ENCODE data around the gene GBGT1.

Gene GBGT1

DNA sequence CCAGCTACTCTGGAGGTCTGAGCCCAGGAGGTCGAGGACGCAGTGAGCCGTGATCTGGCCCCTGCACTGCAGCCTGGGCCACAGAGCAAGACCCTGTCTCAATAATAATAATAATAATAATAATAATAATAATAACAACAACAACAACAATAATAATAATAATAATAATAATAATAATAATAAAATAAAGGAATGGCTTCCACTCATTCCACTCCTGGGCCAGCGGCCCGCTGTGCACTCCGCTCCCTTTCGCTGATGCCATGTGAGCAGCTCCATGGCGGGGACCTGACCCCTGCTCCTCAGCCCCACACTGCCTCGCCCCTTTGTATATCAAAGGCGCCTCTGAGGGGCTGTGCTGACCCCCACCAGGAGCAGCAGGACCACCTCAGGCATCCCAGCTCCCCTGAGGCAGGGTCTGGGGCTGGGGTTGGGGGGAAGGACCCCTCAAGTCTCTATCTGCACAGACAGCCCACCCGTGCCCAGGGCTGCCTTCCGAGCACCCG lies 20.0 kb downstream of the GBGT1 start:
- no peak for DNase-seq (ENCODE audit: low read depth in 2 of 2)

DNA sequence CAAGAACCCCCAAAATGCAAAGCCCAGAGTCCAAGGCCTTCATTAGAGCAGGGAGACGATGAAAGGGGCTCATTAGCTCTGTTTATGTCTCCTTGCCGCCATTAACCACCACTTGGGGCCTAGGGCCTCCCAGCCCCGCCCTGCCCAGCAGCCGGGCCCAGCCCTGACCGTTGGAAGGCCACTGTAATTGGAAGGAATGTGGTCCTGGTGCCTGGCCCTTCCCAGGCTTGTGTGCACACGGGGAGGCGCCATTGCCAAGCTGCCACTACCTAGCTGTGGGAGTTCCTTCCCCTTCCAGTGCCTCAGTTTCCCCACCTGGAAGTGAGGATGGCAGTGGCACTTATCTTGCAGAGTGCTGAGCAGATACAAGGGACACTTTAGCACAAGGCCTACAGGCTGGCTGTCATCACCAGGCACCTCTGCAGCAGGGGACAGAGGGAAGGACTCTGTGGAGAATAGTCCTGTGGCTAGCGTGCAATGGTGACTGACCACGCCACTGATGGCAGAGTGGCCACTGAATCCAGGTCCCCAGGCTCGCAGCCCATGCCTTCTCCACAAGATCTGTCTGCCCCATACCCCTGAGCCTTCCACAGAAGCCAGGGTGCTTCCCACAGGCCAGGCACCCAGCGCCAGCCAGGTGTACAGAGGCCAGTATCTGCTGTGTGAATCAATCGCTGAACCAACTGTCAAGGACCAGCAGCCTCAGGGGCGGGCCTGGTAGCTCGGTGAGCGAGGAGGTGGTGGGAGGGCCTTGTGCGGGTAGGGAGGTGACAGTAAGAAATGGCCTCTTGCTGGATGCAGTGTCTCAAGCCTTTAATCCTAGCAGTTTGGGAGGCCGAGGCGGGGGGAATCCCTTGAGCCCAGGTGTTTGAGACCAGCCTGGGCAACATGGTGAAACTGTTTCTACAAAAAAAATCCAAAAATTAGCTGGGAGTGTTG lies 20.8 kb downstream of the GBGT1 start:
- DNase-seq (ENCODE audit: low read depth in 2 of 2) = no peak

DNA sequence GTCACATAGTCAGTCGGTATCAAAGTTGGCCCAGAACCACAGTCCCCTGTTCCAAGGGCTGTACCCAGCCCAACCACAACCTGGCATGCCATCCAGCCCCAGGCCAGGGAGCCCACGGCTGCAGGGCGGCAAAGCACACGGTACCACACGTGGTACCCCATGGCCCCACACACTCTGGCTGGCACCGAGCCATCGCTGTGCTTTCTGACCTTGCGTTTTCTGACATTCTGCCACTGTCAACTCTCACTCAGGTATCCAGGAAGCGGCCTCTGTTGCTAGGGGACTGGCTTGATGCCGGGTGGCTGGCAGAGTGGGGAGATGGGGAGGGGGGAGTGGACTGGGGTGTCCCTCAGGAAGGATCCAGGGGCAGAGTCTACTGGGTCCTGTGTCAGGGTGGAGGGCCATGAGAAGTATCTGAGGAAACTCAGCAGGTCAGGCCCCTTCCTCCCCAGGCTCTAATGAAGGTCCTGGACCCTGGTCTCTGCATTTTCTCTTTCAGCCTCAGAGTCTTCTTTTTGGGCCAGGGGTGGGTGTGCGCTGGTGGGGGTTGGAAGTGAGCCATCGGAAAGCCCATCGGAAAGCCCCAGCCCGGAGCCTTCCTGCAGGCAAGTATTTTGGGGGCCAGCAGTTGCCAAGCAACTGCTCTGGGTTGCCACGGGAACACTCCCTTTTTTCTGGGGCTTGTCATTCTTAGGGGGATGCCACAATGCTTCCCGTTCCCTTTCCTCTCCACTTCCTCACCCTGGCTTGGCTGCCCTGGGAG lies 21.7 kb downstream of the GBGT1 start:
- DNase-seq (ENCODE audit: low read depth in 2 of 2) = no peak

DNA sequence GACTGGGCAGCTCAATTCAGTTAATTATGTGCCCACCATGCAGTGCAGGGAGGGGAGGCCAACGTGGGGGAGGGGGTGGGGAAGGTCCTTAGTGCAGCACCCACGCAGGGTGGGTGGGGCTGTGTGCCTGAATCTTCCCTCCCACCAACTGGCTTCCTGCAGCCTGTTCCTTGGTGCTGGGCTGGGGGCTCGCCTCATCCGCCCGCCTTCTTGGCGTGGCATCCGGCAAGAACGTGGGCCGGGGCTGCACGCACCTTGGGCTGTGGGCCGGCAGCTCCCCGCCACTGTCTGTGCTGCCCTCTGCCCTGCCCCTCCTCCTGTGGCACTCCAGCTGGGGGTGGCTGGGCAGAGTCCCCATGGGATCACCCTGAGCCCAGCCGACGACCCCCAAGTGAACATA lies 23.1 kb downstream of the GBGT1 start:
- DNase-seq (ENCODE audit: low read depth in 2 of 2) = no peak

DNA sequence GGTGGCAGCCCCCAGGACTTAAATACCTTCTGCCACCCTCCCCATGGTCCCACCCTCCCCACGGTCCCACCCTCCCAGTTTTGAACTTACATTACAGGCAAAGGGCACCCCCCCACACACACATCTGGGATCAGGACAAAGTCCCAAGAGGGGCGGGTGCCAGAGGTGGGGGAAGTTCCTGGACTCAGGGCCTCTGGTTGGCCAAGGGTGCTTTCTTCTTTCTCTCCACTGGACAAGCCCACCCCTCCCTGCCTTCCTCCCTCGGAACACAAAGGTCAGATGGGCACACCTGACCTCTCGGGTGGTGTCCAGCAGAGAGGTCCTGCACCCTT lies 23.6 kb downstream of the GBGT1 start:
- DNase-seq (ENCODE audit: low read depth in 2 of 2) = no peak

DNA sequence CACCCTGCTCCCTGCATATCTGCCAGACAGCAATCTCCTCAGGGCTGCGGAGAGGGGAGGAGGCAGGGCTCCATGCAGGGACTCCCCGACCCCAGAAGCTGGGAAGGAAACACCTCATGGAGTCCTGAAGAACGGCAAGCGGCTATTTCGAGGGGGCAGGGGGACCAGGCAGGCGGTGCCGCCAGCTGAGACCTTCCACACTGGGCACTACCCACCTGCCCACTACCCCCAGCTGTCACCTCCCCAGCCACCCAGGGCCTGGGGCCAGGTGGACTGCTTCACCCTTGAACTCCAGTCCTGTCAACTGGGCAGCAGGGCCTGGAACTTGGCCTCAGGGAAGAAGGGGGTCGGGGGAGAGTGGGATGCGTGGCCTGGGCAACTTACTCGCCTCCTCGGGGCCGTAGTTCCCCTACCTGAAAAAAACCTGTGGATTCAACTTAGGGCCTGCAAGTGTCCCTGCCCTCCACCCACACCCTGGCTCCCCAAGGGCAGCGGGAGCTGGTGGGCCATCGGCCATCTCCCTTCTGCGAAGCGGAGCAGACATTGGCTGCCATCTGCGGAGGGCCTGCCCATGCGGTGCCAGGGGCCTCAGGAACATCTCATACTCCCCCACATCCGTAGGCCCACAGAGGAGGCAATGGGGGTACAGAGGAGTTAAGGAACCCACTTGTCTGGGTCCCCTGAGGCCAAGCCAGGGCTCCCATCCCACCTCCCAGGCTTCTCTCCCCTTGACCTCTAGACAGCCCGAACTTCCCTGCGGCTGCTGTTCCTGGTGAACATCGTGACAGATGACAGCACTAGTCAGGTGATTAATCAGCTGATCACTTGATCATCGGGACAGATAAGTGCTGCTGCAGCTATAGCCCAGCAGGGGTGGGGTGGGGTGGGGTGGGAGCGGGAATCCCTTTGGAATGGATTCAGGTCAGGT lies 24.2 kb downstream of the GBGT1 start:
- no peak for DNase-seq (ENCODE audit: low read depth in 2 of 2)

DNA sequence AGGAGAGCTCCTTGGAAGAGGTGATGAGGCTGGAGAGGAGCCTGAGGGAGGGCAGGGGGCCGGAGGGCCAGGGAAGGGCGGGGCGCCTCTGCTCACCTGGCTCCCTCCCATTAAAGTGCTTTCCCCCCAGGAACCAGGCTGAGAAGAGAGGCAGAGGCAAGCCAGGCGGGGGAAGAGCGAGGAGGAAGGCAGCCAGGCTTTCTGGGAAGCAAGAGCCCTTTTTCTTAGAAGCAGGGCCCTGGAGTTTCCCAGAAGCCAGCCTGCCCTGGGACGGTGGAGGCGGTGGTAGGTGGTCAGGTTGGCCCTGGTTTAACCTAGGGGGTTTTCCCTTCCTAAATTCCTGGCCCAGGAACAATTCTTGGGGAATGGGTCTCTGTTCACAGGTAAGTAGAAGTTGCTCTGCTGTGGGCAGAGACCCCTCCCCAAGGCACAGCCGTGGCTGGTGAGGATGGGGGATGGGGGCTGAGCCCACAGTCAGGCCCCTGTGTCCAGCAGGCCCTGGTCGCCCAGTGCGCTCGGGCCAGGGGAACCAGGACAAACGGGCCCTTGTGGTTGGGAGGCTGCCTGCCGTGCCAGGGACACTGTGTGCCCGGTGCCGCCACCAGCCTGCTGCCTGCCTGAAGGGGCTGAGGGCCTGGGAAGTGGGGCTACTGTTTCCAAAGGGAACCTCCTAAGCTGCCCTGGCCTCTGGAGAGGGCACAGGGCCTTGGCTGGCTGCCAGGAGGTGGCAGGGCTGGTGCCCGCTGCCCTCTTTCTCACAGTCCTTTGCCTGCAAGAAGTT lies 26.1 kb downstream of the GBGT1 start:
- DNase-seq (ENCODE audit: low read depth in 2 of 2) = no peak

DNA sequence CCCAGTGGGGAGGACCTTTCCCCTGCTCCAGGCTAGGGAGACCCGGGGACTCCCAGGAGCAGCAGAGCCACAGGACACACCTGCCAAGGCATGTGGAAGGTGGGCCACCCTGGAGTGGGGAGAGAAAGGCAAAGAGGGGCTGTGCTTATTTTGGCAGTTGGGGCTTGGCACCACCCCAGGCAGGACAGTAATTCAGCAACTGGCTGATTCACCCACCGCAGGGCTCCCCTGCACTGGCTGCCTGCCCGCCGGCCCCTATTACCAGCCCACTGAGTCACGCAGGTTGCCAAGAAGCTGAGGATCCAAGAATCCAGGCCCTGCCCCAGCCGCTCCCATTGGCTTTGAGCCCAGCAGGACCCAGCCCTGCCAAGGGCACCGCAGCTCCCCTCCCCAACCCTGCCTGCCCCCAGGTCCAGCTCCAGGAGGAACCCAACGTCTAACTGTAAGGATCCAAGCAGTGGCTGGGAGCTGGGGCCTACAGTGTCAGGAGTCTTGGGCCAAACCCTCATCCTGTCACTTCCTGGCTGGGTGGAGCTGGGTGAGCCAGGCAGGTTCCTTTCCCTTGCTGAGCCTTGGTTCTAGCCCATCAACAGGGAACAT lies 28.5 kb downstream of the GBGT1 start:
- DNase-seq (ENCODE audit: low read depth in 2 of 2) = no peak

DNA sequence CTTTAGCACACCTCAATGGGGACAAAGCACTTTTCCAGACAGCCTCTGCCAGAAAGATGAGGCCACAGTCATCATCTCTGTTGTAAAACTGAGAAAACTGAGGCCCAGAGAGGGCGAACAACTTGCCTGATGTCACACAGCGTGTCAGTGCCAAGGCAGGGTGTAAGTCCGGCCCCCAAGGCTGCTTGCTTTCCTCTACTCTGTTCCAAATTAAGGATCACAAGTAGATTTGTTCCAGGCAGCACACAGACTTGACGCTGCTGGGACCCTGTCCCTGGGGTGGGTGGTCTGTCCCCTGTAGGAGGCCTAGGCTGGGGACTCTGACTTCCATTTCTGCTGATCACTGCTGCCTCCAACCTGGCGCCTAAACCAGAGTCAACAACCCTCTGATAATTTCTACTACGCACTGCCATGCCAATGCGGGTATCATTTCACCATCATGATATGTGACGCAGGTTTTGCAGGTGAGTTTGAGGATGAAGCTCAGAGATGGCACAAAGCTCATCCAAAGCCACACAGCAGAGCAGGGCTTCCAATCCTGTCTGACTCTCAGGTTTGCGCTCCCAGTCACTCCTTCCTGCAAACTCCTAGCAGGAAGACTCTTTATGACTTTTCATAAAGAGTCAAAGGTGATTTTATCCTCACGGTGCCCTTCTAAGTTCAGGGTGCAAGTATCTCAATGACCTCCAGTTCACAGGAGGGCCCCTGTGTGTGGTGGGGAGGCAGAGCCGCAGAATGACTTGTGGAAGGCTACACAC lies 29.1 kb downstream of the GBGT1 start:
- no peak for DNase-seq (ENCODE audit: low read depth in 2 of 2)

DNA sequence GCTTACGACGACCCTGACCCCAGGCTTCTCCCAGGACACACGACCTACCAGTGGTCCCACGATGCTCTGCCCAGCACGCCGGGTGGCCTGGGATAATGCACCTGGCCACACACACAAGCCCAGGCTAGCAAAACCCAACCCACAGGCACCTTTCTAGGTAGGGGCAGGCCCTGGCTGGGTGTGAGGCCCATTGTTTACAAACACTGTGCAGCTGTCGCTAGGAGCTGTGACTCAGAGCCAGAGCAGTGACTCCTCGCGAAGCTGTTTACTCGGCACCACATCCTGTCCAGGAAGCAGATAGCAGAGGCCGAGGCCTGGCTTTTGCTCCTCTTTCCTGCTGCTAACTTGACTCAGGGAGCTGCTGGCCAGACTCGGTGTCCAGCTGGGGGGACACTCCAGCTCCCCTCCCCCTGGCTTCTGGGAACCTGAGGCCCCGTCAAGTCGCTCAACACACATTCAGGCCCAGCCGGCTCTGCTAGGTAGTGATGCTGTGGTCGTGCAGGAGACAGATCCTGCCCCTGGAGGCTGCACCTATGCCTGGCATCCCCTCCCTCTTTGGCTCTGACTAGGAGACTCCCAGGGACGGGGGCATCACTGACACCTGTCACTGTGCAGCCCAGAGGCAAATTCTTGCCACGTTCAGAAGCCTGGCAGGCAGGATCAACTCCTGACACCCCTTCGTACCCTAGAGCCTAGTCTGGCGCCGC lies 29.9 kb downstream of the GBGT1 start:
- peak; percentile 64 to 66 for DNase-seq (ENCODE audit: low read depth in 2 of 2)

DNA sequence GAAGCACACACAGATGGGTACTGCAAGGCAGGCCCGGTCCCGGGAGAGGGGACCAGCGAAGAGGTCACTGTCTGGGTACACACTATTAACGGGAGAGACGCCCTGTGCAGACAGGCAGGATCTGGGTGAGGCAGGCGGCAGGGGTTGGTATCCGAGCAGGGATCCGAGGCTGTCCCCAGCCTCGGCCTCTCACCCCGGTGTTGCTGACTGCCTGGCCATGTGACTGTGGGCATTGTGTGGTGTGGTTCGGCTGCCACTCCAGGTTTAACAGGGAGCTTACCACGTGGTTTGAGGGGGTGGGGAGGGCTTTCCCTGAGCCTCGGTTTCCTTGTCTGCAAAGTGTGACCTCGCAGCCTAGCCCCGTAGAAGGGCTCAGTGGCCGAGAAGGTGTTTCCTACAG lies 31.5 kb downstream of the GBGT1 start:
- no peak for DNase-seq (ENCODE audit: low read depth in 2 of 2)

DNA sequence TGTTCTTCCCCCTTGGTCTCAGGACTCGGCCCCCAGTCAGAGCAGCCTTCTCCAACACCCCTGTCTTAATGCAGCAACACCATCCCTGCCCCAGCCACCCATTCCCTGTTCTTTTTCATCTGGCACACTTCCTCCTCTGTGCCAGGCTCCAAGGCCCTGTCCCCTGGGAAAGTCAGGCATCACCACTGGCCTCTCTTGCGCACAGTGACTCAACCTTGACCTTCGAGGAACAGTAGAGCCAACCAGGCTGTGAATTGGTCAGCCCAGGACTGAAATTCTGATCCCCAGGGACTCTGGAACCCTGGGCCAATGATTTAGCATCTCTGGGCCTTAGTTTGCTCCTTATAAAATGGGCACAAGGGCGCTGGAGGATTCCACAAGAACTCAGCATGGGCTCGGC lies 32.2 kb downstream of the GBGT1 start:
- DNase-seq (ENCODE audit: low read depth in 2 of 2) = no peak

DNA sequence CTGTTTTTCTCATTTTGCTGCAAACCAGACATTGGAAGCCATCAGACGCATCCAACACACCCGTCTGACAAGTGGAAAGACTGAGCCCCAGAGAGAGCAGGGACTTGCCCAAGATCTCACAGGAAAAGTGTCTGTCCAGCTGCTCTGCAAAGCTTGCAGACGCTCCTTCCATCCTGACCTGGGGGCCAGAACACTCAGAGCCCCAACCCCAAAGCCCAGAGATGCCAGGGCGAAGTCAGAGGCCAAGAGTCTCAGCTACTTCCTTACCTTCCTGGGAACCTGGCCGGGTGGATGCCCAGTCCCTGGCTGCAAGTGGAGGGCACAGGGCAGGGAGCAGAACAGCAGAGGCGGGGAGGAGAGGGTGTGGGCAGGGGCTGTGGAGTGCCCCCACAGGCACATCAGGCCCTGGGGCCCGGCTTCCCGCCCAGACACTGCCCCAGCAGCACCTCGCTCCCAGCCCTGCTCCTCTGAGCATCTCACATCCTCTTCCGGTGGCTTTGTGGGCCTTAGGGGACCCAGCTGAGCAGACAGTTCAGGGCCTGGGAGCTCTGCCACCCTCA lies 32.9 kb downstream of the GBGT1 start:
- no peak for DNase-seq (ENCODE audit: low read depth in 2 of 2)

DNA sequence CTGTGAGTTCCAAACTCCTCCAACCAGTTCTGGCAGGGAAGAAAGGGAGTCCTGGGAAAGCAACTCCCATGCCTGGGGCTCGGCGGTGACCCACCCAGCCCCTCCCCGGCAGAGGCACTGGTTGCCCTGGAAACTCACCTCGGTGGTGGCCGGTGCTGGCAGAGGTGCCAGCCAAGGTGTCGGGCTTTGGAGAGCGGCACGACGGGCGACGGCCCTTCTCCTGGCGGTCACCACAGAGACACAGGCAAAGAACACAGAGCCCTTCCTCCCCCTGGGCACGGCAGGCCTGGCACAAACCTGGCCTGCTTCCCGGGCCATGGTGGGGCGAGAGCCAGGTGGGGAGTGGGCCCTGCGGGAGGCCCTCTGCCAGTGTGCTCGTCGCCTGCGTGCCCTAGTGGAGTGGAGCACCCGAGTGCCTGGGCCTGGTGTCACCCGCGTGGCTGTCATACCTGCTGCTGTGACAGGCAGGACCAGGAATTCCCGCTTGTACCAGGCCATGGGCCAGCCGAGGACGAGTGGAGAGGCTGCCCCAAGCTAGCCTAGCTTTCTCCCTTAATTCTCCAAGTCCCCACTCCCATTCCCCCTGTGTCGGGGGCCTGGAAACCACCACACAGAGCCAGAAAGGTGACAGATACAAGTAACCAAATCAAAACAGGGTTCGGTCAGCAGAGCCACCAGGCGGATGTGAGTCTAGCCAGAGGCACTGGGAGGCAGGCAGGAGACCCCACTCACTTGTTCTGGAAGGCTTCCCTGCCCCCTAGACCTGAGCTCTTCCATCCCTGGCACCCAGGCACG lies 34.5 kb downstream of the GBGT1 start:
- DNase-seq (ENCODE audit: low read depth in 2 of 2) = no peak

DNA sequence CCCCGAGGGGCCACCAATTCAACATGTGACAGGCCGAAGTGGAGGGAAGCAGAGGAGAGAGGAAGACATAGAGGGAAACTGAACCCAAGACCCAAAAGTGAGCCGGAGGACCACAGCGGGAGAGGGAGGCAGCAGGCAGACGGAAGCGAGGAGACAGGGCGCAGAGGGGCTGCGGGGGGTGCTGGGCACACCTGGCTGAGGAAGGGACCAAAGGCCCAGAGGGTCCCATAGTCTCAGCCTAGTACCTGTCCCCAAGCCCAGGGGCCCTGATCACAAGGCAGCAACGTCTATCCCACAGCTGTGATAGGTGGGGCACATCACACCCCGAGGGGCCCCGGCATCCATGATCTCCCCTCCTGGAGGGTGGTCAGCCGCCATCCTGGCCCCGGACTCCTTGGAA lies 35.6 kb downstream of the GBGT1 start:
- DNase-seq (ENCODE audit: low read depth in 2 of 2) = no peak

DNA sequence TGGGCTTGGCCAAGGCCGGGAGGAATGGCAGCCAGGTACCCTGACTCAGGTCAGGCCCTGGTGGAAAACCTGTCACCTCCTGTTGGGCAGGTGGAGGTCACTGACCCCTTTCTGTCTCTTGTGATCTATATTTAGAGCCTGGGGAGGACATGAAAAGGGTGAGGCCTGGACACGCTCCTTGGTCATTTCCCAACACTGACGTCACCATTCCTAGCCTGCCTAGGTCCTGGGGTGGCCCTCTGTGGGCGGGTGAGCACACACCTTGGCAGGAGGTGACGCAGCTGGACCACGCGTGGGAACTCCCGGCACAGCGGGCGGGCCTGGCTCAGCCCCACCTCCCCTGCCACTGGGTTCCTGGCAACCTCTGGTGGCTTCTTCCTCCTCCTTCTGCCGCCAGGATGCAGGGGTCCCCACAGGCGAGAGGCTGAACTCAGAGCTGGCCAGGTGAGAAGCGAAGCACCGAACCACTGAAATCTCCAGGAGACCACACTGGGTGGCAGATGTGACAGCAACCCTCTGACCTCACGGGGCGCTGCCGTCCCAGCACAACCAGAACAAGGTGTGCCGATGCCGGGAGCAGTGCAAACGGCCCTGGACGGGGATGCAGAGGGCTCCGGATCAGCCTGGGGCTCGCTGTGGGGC lies 36.3 kb downstream of the GBGT1 start:
- DNase-seq (ENCODE audit: low read depth in 2 of 2) = no peak

DNA sequence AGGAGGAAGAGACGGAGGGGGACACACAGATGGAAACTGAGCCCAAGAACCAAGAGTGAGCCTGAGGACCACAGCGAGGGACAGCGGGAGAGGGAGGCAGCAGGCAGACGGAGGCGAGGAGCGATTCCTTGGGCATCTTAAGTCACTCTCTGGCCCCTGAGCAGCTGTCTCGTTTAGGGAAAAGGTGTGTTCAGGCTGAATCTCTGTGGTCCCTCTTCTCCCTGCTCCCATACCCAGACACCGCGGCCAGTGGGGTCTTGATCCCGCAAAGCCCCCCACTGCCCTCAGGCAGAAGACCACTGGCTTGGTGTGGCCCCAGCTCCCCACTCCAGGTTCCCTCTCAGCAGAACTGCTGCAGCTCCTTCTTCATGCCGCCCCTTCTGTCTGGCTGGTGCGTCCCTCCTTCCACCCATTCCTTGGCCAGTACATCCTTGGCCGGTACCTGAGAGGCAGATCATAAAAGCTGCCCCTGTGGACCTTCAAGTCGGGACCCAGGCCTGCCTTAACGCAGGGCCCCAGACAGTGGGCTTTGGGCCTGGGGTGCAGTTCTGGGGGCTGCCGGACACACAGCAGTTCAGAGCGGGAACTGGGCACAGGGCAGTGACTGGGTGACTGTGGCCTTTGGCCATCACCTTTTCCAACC lies 36.9 kb downstream of the GBGT1 start:
- no peak for DNase-seq (ENCODE audit: low read depth in 2 of 2)

Measured in activated CD4-positive, alpha-beta T cell treated with anti-CD3 and anti-CD28 coated beads for 24 hours (primary cell).